H9 (cell line): ENCODE results near the gene COQ10B. TPM values are rescaled to one million over a fixed set of nuclear protein-coding genes. Genes with fewer than 3 reads are reported as not detected.
"Not testable (repeated sequence)": the region's sequence is repeated elsewhere in the genome, so short reads cannot be mapped to it uniquely, and the experiment has no call there.

Source experiments
- DNase-seq: peaks from one replicate; pipeline ENCODE4 v3.0.0-alpha.2; 2017
- H2AFZ ChIP-seq: one replicate; pipeline ENCODE4 v1.6.1; 2013; ENCODE audit warnings: mild to moderate bottlenecking, low read length, control low read depth, moderate library complexity
- H2AK5ac ChIP-seq: 2 replicates; pipeline ENCODE4 v1.6.1; 2013; ENCODE audit warnings: low read length, control low read depth, mixed read lengths; ENCODE audit not compliant: insufficient read length
- H2BK120ac ChIP-seq: one replicate; pipeline ENCODE4 v1.6.1; 2013; ENCODE audit warnings: low read depth, mild to moderate bottlenecking, low read length, control low read depth, inconsistent platforms; ENCODE audit not compliant: poor library complexity, severe bottlenecking
- H2BK12ac ChIP-seq: 2 replicates; pipeline ENCODE4 v1.6.1; 2013; ENCODE audit warnings: low read length, control low read depth, mixed read lengths, low read depth; ENCODE audit not compliant: insufficient read length
- H2BK15ac ChIP-seq: 2 replicates; pipeline ENCODE4 v1.6.1; 2013; ENCODE audit warnings: low read depth, low read length, control low read depth
- H2BK20ac ChIP-seq: one replicate; pipeline ENCODE4 v1.6.1; 2013; ENCODE audit warnings: low read depth, mild to moderate bottlenecking, low read length, control low read depth, inconsistent platforms; ENCODE audit not compliant: poor library complexity, severe bottlenecking
- H2BK5ac ChIP-seq: 2 replicates; pipeline ENCODE4 v1.6.1; 2013; ENCODE audit warnings: low read length, control low read depth, mixed read lengths; ENCODE audit not compliant: insufficient read length
- H3K14ac ChIP-seq: 2 replicates; pipeline ENCODE4 v1.6.1; 2013; ENCODE audit warnings: low read length, control low read depth; ENCODE audit not compliant: insufficient read depth
- H3K18ac ChIP-seq: 2 replicates; pipeline ENCODE4 v1.6.1; 2013; ENCODE audit warnings: low read depth, mild to moderate bottlenecking, mixed read lengths, low read length, control low read depth; ENCODE audit not compliant: insufficient read length
- H3K23ac ChIP-seq: 2 replicates; pipeline ENCODE4 v1.6.1; 2013; ENCODE audit warnings: low read length, control low read depth, mixed read lengths, low read depth; ENCODE audit not compliant: insufficient read length
- H3K23me2 ChIP-seq: 2 replicates; pipeline ENCODE4 v1.6.1; 2013; ENCODE audit warnings: low read depth, mild to moderate bottlenecking, mixed read lengths, low read length, control low read depth; ENCODE audit not compliant: insufficient read length, poor library complexity, severe bottlenecking
- H3K27ac ChIP-seq: 2 replicates; pipeline ENCODE4 v1.5.1; 2013; ENCODE audit warnings: low read length, control low read depth, mixed read lengths, low read depth; ENCODE audit not compliant: insufficient read length
- H3K27me3 ChIP-seq: 2 replicates; pipeline ENCODE4 v1.6.1; 2013; ENCODE audit warnings: low read length, control low read depth, inconsistent platforms; ENCODE audit not compliant: insufficient read depth
- H3K4ac ChIP-seq: 2 replicates; pipeline ENCODE4 v1.6.1; 2013; ENCODE audit warnings: low read depth, mild to moderate bottlenecking, control low read depth, inconsistent platforms, low read length, moderate library complexity
- H3K4me1 ChIP-seq: 2 replicates; pipeline ENCODE4 v1.6.1; 2013; ENCODE audit warnings: low read length, control low read depth, inconsistent platforms; ENCODE audit not compliant: insufficient read depth
- H3K4me2 ChIP-seq: 2 replicates; pipeline ENCODE4 v1.6.1; 2013; ENCODE audit warnings: low read length, control low read depth, mixed read lengths; ENCODE audit not compliant: insufficient read length, insufficient read depth
- H3K56ac ChIP-seq: 2 replicates; pipeline ENCODE4 v1.6.1; 2013; ENCODE audit warnings: low read depth, mild to moderate bottlenecking, mixed read lengths, low read length, control low read depth; ENCODE audit not compliant: insufficient read length
- H3K79me1 ChIP-seq: 2 replicates; pipeline ENCODE4 v1.6.1; 2013; ENCODE audit warnings: low read depth, mild to moderate bottlenecking, moderate library complexity, low read length, control low read depth, inconsistent platforms; ENCODE audit not compliant: insufficient read depth, poor library complexity, severe bottlenecking
- H3K79me2 ChIP-seq: 2 replicates; pipeline ENCODE4 v1.6.1; 2013; ENCODE audit warnings: low read length, control low read depth, inconsistent platforms; ENCODE audit not compliant: insufficient read depth
- H3K9ac ChIP-seq: 2 replicates; pipeline ENCODE4 v1.6.1; 2013; ENCODE audit warnings: low read length, control low read depth, mixed read lengths; ENCODE audit not compliant: insufficient read length; ENCODE audit errors: extremely low read depth
- H3K9me3 ChIP-seq: one replicate; pipeline ENCODE4 v1.6.1; 2013; ENCODE audit warnings: low read depth, low read length, inconsistent platforms; ENCODE audit not compliant: control insufficient read depth
- H3T11ph ChIP-seq: one replicate; pipeline ENCODE4 v1.6.1; 2013; ENCODE audit warnings: mild to moderate bottlenecking, low read length, control low read depth, inconsistent platforms
- H4K20me1 ChIP-seq: one replicate; pipeline ENCODE4 v1.6.1; 2013; ENCODE audit not compliant: control insufficient read depth, insufficient read length, insufficient read depth
- H4K5ac ChIP-seq: 2 replicates; pipeline ENCODE4 v1.6.1; 2013; ENCODE audit warnings: low read depth, mild to moderate bottlenecking, mixed read lengths, low read length, control low read depth; ENCODE audit not compliant: insufficient read length
- H4K8ac ChIP-seq: replicated peaks from 2 replicates; pipeline ENCODE4 v1.6.1; 2013; ENCODE audit warnings: low read length, control low read depth, mixed read lengths, low read depth; ENCODE audit not compliant: insufficient read length
- H4K91ac ChIP-seq: 2 replicates; pipeline ENCODE4 v1.6.1; 2013; ENCODE audit warnings: low read depth, mild to moderate bottlenecking, moderate library complexity, mixed read lengths, low read length, control low read depth; ENCODE audit not compliant: insufficient read length
- H3K27ac Mint-ChIP-seq, 3 experiments: 2 replicates in 2 of 3; 3 replicates in 1 of 3; pipeline ENCODE4 v1.8.0; 2020 to 2021; ENCODE audit warnings: mixed read lengths in 3 of 3, mild to moderate bottlenecking in 1 of 3, moderate library complexity in 1 of 3
- H3K27me3 Mint-ChIP-seq: 2 replicates; pipeline ENCODE4 v1.8.0; 2021; ENCODE audit warnings: low read depth, mild to moderate bottlenecking, moderate library complexity, mixed read lengths
- H3K36me3 Mint-ChIP-seq, 3 experiments: 2 replicates in 2 of 3; 3 replicates in 1 of 3; pipeline ENCODE4 v1.8.0; 2020 to 2021; ENCODE audit warnings: low read depth in 3 of 3, mixed read lengths in 3 of 3; ENCODE audit not compliant: insufficient read depth in 1 of 3
- H3K4me1 Mint-ChIP-seq, 2 experiments: 2 replicates each; pipeline ENCODE4 v1.8.0; 2020; ENCODE audit warnings: mixed read lengths in 2 of 2
- H3K4me3 Mint-ChIP-seq, 2 experiments: 2 replicates in 1 of 2; 3 replicates in 1 of 2; pipeline ENCODE4 v1.8.0; 2020 to 2021; ENCODE audit warnings: mild to moderate bottlenecking in 2 of 2, mixed read lengths in 2 of 2, moderate library complexity in 1 of 2
- H3K9me3 Mint-ChIP-seq, 2 experiments: 2 replicates in 1 of 2; 3 replicates in 1 of 2; pipeline ENCODE4 v1.8.0; 2020; ENCODE audit warnings: mild to moderate bottlenecking in 2 of 2, mixed read lengths in 2 of 2, moderate library complexity in 1 of 2
- WGBS: extraction: QIAGEN DNeasy Blood & Tissue Kit; methylation state at CpG from one replicate; pipeline ENCODE4 v1.1.7; 2013; ENCODE audit warnings: missing lambda C conversion rate, low lambda C conversion rate, mixed read lengths; ENCODE audit not compliant: insufficient read length; ENCODE audit errors: extremely low coverage; 5-methylcytosine and 5-hydroxymethylcytosine counted together
- total RNA-seq: library from RNA; stranded (reverse); gene quantifications from 2 replicates; pipeline ENCODE4 v1.2.1, GENCODE V29; 2021
- TF ChIP-seq, protein P1 (sequence below): fragments of 200-600 bp; sonication (generic); conservative IDR thresholded peaks from 3 replicates; pipeline ENCODE4 v1.8.0; 2021; ENCODE audit warnings: antibody characterized with exemption, mild to moderate bottlenecking

The COQ10B gene
- total RNA-seq, 1 experiment from 2014 or later: 16.2 TPM

DNA sequence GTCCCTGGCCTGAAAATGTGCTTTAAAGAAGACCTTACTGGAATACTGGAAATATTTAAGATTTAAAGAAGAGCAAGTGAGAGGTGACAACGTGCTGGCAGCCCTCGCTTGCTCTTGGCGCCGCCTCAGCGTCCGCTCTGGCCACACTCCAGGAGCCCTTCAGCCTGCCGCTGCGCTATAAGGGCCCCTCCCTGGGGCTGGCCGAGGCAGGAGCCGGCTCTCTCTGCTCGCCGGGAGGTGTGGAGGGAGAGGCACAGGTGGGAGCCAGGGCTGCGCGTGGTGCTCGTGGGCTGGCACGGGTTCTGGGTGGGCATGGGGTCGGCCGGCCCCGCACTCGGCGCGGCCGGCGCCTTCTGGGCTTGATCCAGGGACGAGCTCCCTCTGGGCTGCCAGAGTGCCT is 2.9 kb upstream of the COQ10B start:
- Histone ChIP-seq H4K5ac (no peak overlapping the region), H3K14ac (no peak overlapping the region), H3K9me3 (no peaks in the 10 kb centered on the region), H4K8ac (no peak overlapping the region), H2BK12ac (no peak overlapping the region), H3K4me2 (no peak overlapping the region), H2BK5ac (no peak overlapping the region), H2BK120ac (no peak overlapping the region), H3K79me1 (no peaks in the 10 kb centered on the region), H3K4ac (no peak overlapping the region), H3T11ph (no peak overlapping the region), H3K9ac (no peak overlapping the region), H3K18ac (no peak overlapping the region), H4K91ac (no peak overlapping the region), H3K23me2 (no peaks in the 10 kb centered on the region), H3K56ac (no peak overlapping the region), H3K27ac (no peak overlapping the region), H3K4me1 (no peaks in the 10 kb centered on the region), H2BK20ac (no peak overlapping the region), H3K27me3 (no peaks in the 10 kb centered on the region), H2BK15ac (no peak overlapping the region), H4K20me1 (no peaks in the 10 kb centered on the region), H3K79me2 (peaks cover 10% of the 10 kb centered on the region; the same call in 1 of the 2 replicates), H2AK5ac (no peak overlapping the region), H3K23ac (no peak overlapping the region), H2AFZ (no peak overlapping the region)
- Mint-ChIP-seq H3K27ac (no peak overlapping the region), H3K27me3 (no peaks in the 10 kb centered on the region), H3K9me3 (no peaks in the 10 kb centered on the region; a peak in 1 of 5 replicates), H3K4me3 (no peak overlapping the region), H3K36me3 (no peaks in the 10 kb centered on the region), H3K4me1 (peaks cover 12 to 16% of the 10 kb centered on the region in 2 experiments)
- TF ChIP-seq, protein P1, sequence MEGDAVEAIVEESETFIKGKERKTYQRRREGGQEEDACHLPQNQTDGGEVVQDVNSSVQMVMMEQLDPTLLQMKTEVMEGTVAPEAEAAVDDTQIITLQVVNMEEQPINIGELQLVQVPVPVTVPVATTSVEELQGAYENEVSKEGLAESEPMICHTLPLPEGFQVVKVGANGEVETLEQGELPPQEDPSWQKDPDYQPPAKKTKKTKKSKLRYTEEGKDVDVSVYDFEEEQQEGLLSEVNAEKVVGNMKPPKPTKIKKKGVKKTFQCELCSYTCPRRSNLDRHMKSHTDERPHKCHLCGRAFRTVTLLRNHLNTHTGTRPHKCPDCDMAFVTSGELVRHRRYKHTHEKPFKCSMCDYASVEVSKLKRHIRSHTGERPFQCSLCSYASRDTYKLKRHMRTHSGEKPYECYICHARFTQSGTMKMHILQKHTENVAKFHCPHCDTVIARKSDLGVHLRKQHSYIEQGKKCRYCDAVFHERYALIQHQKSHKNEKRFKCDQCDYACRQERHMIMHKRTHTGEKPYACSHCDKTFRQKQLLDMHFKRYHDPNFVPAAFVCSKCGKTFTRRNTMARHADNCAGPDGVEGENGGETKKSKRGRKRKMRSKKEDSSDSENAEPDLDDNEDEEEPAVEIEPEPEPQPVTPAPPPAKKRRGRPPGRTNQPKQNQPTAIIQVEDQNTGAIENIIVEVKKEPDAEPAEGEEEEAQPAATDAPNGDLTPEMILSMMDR: no peak
- no peak for DNase-seq
- no CpG with 5 or more reads among the region's 25 CpGs for WGBS

DNA sequence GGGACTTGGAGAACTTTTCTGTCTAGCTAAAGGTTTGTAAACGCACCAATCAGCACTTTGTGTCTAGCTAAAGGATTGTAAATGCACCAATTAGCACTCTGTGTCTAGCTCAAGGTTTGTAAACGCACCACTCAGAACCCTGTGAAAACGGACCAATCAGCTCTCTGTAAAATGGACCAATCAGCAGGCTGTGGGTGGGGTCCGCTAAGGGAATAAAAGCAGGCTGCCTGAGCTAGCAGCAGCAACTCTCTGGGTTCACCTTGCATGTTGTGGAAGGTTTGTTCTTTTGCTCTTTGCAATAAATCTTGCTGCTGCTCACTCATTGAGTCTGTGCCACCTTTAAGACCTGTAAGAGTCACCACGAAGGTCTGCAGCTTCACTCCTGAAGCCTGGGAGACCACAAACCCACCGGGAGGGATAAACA is 2.4 kb upstream of the COQ10B start:
- H3K4me2 ChIP-seq, H4K20me1 ChIP-seq, H3K27me3 ChIP-seq, H4K8ac ChIP-seq, H2BK12ac ChIP-seq, H3K36me3 Mint-ChIP-seq, H3K9me3 Mint-ChIP-seq, H3K27ac Mint-ChIP-seq, H3K14ac ChIP-seq, H3K4me3 Mint-ChIP-seq, H2AFZ ChIP-seq, H2BK20ac ChIP-seq, DNase-seq, H3K9me3 ChIP-seq, H3K27ac ChIP-seq, H2BK15ac ChIP-seq, H3K23ac ChIP-seq, H3T11ph ChIP-seq, H3K4me1 ChIP-seq, H2AK5ac ChIP-seq, H3K27me3 Mint-ChIP-seq, H3K56ac ChIP-seq, H4K91ac ChIP-seq, H2BK120ac ChIP-seq, H3K23me2 ChIP-seq, H4K5ac ChIP-seq, H2BK5ac ChIP-seq, H3K9ac ChIP-seq, H3K18ac ChIP-seq, H3K4ac ChIP-seq, H3K79me1 ChIP-seq: not testable (repeated sequence)
- H3K79me2 ChIP-seq: peaks cover 15% of the 10 kb centered on the region; the same call in 1 of the 2 replicates
- WGBS: no CpG with 5 or more reads among the region's 6 CpGs
- H3K4me1 Mint-ChIP-seq: peaks cover 12 to 16% of the 10 kb centered on the region in 2 experiments
